WTC11 (cell line): ENCODE results near the gene ZBTB7C.

Experiments used
- CTCF ChIP-seq: fragments of 200-600 bp; IDR thresholded peaks from 2 replicates; pipeline ENCODE4 v1.8.0; 2022; ENCODE audit warnings: antibody characterized with exemption
- ELF4 ChIP-seq: sonication (generic); formaldehyde crosslinking; IDR thresholded peaks from 2 replicates; pipeline ENCODE4 v1.8.1; 2022; ENCODE audit warnings: low read depth, mild to moderate bottlenecking, moderate library complexity, missing genetic modification reagents
- JUN ChIP-seq: sonication (generic); formaldehyde crosslinking; IDR thresholded peaks from 2 replicates; pipeline ENCODE4 v1.8.0; 2023; ENCODE audit warnings: mild to moderate bottlenecking, missing genetic modification reagents
- MAX ChIP-seq: sonication (generic); formaldehyde crosslinking; IDR thresholded peaks from 2 replicates; pipeline ENCODE4 v1.8.0; 2022; ENCODE audit warnings: mild to moderate bottlenecking, missing genetic modification reagents
- NR2C2 ChIP-seq: sonication (generic); formaldehyde crosslinking; IDR thresholded peaks from 2 replicates; pipeline ENCODE4 v1.8.0; 2022; ENCODE audit warnings: mild to moderate bottlenecking, missing genetic modification reagents
- SOX15 ChIP-seq: fragments of 250-450 bp; sonication (Bioruptor Pico); IDR thresholded peaks from 2 replicates; pipeline ENCODE4 v1.9.0; 2021; ENCODE audit warnings: mild to moderate bottlenecking
- ZNF232 ChIP-seq: sonication (generic); formaldehyde crosslinking; IDR thresholded peaks from 2 replicates; pipeline ENCODE4 v1.8.0; 2022; ENCODE audit warnings: mild to moderate bottlenecking, missing genetic modification reagents
- ZNF317 ChIP-seq: sonication (generic); formaldehyde crosslinking; IDR thresholded peaks from 2 replicates; pipeline ENCODE4 v1.8.1; 2023; ENCODE audit warnings: low read depth, mild to moderate bottlenecking, moderate library complexity, missing genetic modification reagents, borderline replicate concordance

- TF ChIP-seq ELF4 (CRISPR knock-in tag) (no peak), JUN (CRISPR knock-in tag) (no peak), CTCF (no peak), ZNF232 (CRISPR knock-in tag) (no peak), NR2C2 (CRISPR knock-in tag) (no peak), MAX (no peak), ZNF317 (CRISPR knock-in tag) (no peak), SOX15 (no peak)
These were observed 429.5 kb downstream of the ZBTB7C start for GRCh38 chr18:47979611-47980200.
